Osteocyte (in vitro differentiated cells): ENCODE data around the gene PDE6A. TPM values are rescaled to one million over a fixed set of nuclear protein-coding genes. Genes with fewer than 3 reads are reported as not detected.

Source experiments
- DNase-seq: peaks from one replicate; pipeline ENCODE4 v3.0.0; 2021; ENCODE audit warnings: mixed read lengths; ENCODE audit not compliant: unreplicated experiment; ENCODE audit errors: extremely low spot score
- H3K27ac Mint-ChIP-seq: one replicate; pipeline ENCODE4 v1.8.0; 2021; ENCODE audit warnings: mild to moderate bottlenecking, mixed read lengths; ENCODE audit not compliant: unreplicated experiment
- H3K27me3 Mint-ChIP-seq: one replicate; pipeline ENCODE4 v1.8.0; 2021; ENCODE audit warnings: mixed read lengths; ENCODE audit not compliant: unreplicated experiment
- H3K36me3 Mint-ChIP-seq: one replicate; pipeline ENCODE4 v1.8.0; 2021; ENCODE audit warnings: mixed read lengths; ENCODE audit not compliant: unreplicated experiment
- H3K4me1 Mint-ChIP-seq: one replicate; pipeline ENCODE4 v1.8.0; 2021; ENCODE audit warnings: mixed read lengths; ENCODE audit not compliant: unreplicated experiment
- H3K4me3 Mint-ChIP-seq: one replicate; pipeline ENCODE4 v1.8.0; 2021; ENCODE audit warnings: mild to moderate bottlenecking, moderate library complexity, mixed read lengths; ENCODE audit not compliant: unreplicated experiment
- H3K9me3 Mint-ChIP-seq: one replicate; pipeline ENCODE4 v1.8.0; 2021; ENCODE audit warnings: mixed read lengths; ENCODE audit not compliant: unreplicated experiment
- CTCF ChIP-seq: fragments of 200-600 bp; sonication (generic); IDR thresholded peaks from 2 replicates; pipeline ENCODE4 v1.5.0; 2021; ENCODE audit warnings: antibody characterized with exemption, mild to moderate bottlenecking, moderate library complexity
- total RNA-seq: library from RNA; stranded (reverse); gene quantifications from 2 replicates; pipeline ENCODE4 v1.2.1, GENCODE V29; 2021

Gene PDE6A
- total RNA-seq, 1 donor from 2014 or later = not detected

GRCh38 chr5:149870232-149870631 is 74.4 kb downstream of the PDE6A start:
- Mint-ChIP-seq H3K27me3 (peaks cover 5% of the 10 kb centered on the region), H3K4me3 (no peak overlapping the region), H3K4me1 (peaks cover 6% of the 10 kb centered on the region), H3K36me3 (peaks cover 6% of the 10 kb centered on the region), H3K9me3 (peaks cover 13% of the 10 kb centered on the region), H3K27ac (no peak overlapping the region)
- no peak for DNase-seq
- TF ChIP-seq CTCF = no peak

- Mint-ChIP-seq H3K4me1 (peaks cover 6% of the 10 kb centered on the region), H3K9me3 (peaks cover 13% of the 10 kb centered on the region), H3K27me3 (peaks cover 5% of the 10 kb centered on the region), H3K27ac (no peak overlapping the region), H3K4me3 (no peak overlapping the region), H3K36me3 (peaks cover 6% of the 10 kb centered on the region)
- no peak for TF ChIP-seq CTCF
- no peak for DNase-seq
Observed at GRCh38 chr5:149869411-149869821, 75.2 kb downstream of the PDE6A start.

GRCh38 chr5:149865746-149866145 is 78.8 kb downstream of the PDE6A start:
- Mint-ChIP-seq H3K27me3 (peaks cover 5% of the 10 kb centered on the region), H3K27ac (no peak overlapping the region), H3K9me3 (peaks cover 13% of the 10 kb centered on the region), H3K36me3 (peaks cover 6% of the 10 kb centered on the region), H3K4me3 (no peak overlapping the region), H3K4me1 (peaks cover 2% of the 10 kb centered on the region)
- DNase-seq = no peak
- TF ChIP-seq CTCF = no peak

GRCh38 chr5:149863830-149864229 is 80.8 kb downstream of the PDE6A start:
- Mint-ChIP-seq H3K9me3 (peaks cover 13% of the 10 kb centered on the region), H3K4me1 (peaks cover 4% of the 10 kb centered on the region), H3K27ac (no peak overlapping the region), H3K36me3 (peaks cover 4% of the 10 kb centered on the region), H3K4me3 (no peak overlapping the region), H3K27me3 (no peaks in the 10 kb centered on the region)
- no peak for TF ChIP-seq CTCF
- DNase-seq = no peak

GRCh38 chr5:149863176-149863575 is 81.4 kb downstream of the PDE6A start:
- Mint-ChIP-seq H3K4me1 (peaks cover 4% of the 10 kb centered on the region), H3K27me3 (no peaks in the 10 kb centered on the region), H3K36me3 (peaks cover 4% of the 10 kb centered on the region), H3K9me3 (peaks cover 13% of the 10 kb centered on the region), H3K27ac (no peak overlapping the region), H3K4me3 (no peak overlapping the region)
- TF ChIP-seq CTCF = no peak
- DNase-seq = no peak
